Kidney (tissue), 14 donors: Measurements from ENCODE around the gene TENM4. TPM values are rescaled to one million over a fixed set of nuclear protein-coding genes. Genes with fewer than 3 reads are reported as not detected.

Experiments
- DNase-seq, 5 donors: peaks; one replicate each; pipeline ENCODE4 v3.0.0-alpha.2; 2013 to 2020
- FAIRE-seq: peaks from 2 replicates; lab custom pipeline; 2012; peaks lifted over from hg19 to GRCh38; lab: Jason Lieb, UNC
- H3K27ac ChIP-seq, 2 donors: one replicate each; pipeline ENCODE4 v1.7.0; 2013; ENCODE audit warnings: low read depth in 2 of 2, low read length in 2 of 2, inconsistent platforms in 1 of 2
- H3K27me3 ChIP-seq: one replicate; pipeline ENCODE4 v1.7.1; 2013; ENCODE audit warnings: low read length, inconsistent platforms; ENCODE audit not compliant: control insufficient read depth, insufficient read depth
- H3K36me3 ChIP-seq, 3 donors: one replicate each; pipeline versions ENCODE4 v1.7.0 to v1.7.1; 2013; ENCODE audit warnings: low read length in 3 of 3, control low read depth in 1 of 3, inconsistent platforms in 1 of 3; ENCODE audit not compliant: insufficient read depth in 3 of 3, control insufficient read depth in 2 of 3
- H3K4me1 ChIP-seq, 3 donors: one replicate each; pipeline versions ENCODE4 v1.7.0 to v1.7.1; 2013; ENCODE audit warnings: low read length in 3 of 3, inconsistent platforms in 1 of 3, low read depth in 1 of 3; ENCODE audit not compliant: control insufficient read depth in 2 of 3, insufficient read depth in 2 of 3
- H3K4me3 ChIP-seq, 3 donors: one replicate each; pipeline versions ENCODE4 v1.7.0 to v1.8.1; 2013; ENCODE audit warnings: low read length in 3 of 3, control low read depth in 1 of 3, inconsistent platforms in 1 of 3
- H3K9ac ChIP-seq, 3 donors: one replicate each; pipeline versions ENCODE4 v1.7.0 to v1.7.1; 2013; ENCODE audit warnings: low read length in 3 of 3, control low read depth in 1 of 3, inconsistent platforms in 1 of 3
- H3K9me3 ChIP-seq, 3 donors: one replicate each; pipeline versions ENCODE4 v1.7.0 to v1.7.1; 2013; ENCODE audit warnings: low read length in 3 of 3, control low read depth in 1 of 3, inconsistent platforms in 1 of 3; ENCODE audit not compliant: control insufficient read depth in 2 of 3, insufficient read depth in 1 of 3
- CTCF ChIP-seq: IDR thresholded peaks from 3 replicates; pipeline ENCODE4 v1.5.1; 2012; ENCODE audit warnings: mild to moderate bottlenecking, moderate library complexity, borderline replicate concordance; ENCODE audit not compliant: insufficient read depth; ENCODE audit errors: extremely low read depth
- intact Hi-C: fragments of 100-400 bp; cut with DNase I; formaldehyde crosslinking; loops from one replicate; pipeline ENCODE4 v1.11.1; 2022
- polyA plus RNA-seq: library from polyadenylated mRNA; stranded (reverse); fragments of 350-450 nt; fragmentation: Illumina TruSeq; extraction: RNeasy Lipid Tissue Mini Kit (QIAGEN cat#74804); gene quantifications from one replicate; pipeline ENCODE4 v1.2.3, GENCODE V29; 2014; ENCODE audit warnings: low read depth, low replicate concordance; ENCODE audit not compliant: insufficient read depth
- total RNA-seq: library from RNA; stranded (reverse); fragmentation: NEBNext Ultra II Directional; extraction: Animal tissue kit (Norgen Biotek cat#: 25700); gene quantifications from one replicate; pipeline ENCODE4 v1.2.1, GENCODE V29; 2021
- donor health status: control.
- donor health status: control.
- donor health status: control.
- donor health status: control.
- donor health status: control.
- donor health status: DM: yes; HTN: yes; CAD: no.
- donor health status: Normal renal cell carcinoma (clear cell type).

Gene TENM4
- total and polyA plus RNA-seq, 2 donors from 2014 or later = 0.34 to 31.0 TPM

GRCh38 chr11:79021601-79022000 lies 419.2 kb downstream of the TENM4 start:
- H3K9ac ChIP-seq = no peak overlapping the region
- intact Hi-C loops = no loop called here
- H3K27ac ChIP-seq = no peak overlapping the region
- no peak overlapping the region for H3K4me3 ChIP-seq
- DNase-seq = no peak
- FAIRE-seq = no peak
- no peaks in the 10 kb centered on the region for H3K9me3 ChIP-seq
- peaks cover 0 to 7% (median 0%) of the 10 kb centered on the region in 3 donors for H3K4me1 ChIP-seq
- no peaks in the 10 kb centered on the region for H3K27me3 ChIP-seq
- H3K36me3 ChIP-seq = no peaks in the 10 kb centered on the region
- no peak for TF ChIP-seq CTCF

- TF ChIP-seq CTCF = no peak
- no peak overlapping the region for H3K27ac ChIP-seq
- no peaks in the 10 kb centered on the region for H3K36me3 ChIP-seq
- intact Hi-C loops = no loop called here
- no peak overlapping the region for H3K9ac ChIP-seq
- no peaks in the 10 kb centered on the region for H3K4me1 ChIP-seq
- DNase-seq = no peak
- H3K9me3 ChIP-seq = no peaks in the 10 kb centered on the region
- no peak overlapping the region for H3K4me3 ChIP-seq
- FAIRE-seq = no peak
- no peaks in the 10 kb centered on the region for H3K27me3 ChIP-seq
Measured at GRCh38 chr11:79019975-79020374, 420.9 kb downstream of the TENM4 start.

- H3K9ac ChIP-seq = no peak overlapping the region
- H3K4me3 ChIP-seq = no peak overlapping the region
- H3K4me1 ChIP-seq = no peaks in the 10 kb centered on the region
- no peaks in the 10 kb centered on the region for H3K36me3 ChIP-seq
- H3K27ac ChIP-seq = no peak overlapping the region
- no peaks in the 10 kb centered on the region for H3K27me3 ChIP-seq
- no peak for TF ChIP-seq CTCF
- DNase-seq = no peak
- no peak for FAIRE-seq
- H3K9me3 ChIP-seq = no peaks in the 10 kb centered on the region
- intact Hi-C loops = no loop called here
Measured at GRCh38 chr11:79019277-79019676, 421.6 kb downstream of the TENM4 start.

- FAIRE-seq = no peak
- DNase-seq = no peak
- H3K9ac ChIP-seq = no peak overlapping the region
- TF ChIP-seq CTCF = no peak
- no peaks in the 10 kb centered on the region for H3K36me3 ChIP-seq
- no peaks in the 10 kb centered on the region for H3K4me1 ChIP-seq
- intact Hi-C loops = no loop called here
- H3K27ac ChIP-seq = no peak overlapping the region
- H3K27me3 ChIP-seq = no peaks in the 10 kb centered on the region
- no peak overlapping the region for H3K4me3 ChIP-seq
- H3K9me3 ChIP-seq = no peaks in the 10 kb centered on the region
Measured at GRCh38 chr11:79018371-79018849, 422.4 kb downstream of the TENM4 start.
